ENCODE data around the gene INTS4.

DNA sequence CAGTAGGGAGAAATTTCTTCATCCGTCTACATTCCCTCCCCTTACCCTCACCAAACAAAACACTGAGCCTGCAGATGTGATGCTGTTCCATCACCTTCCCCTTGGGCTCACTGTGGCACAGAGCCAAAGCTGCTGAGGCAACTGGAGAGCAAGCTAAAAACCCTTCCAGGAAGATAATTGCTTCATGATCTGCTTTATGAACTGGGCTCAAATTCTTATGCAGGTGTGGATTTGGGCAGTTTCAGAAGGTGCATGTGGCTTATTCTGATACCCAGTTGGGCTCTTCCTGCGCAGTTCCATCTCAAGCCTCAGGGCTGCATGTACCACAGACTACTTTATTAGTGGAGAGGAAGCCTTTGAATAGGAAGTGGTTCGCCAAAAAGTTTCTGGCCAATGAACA, 115.2 kb downstream of the INTS4 start:
- TF ChIP-seq, protein P1, sequence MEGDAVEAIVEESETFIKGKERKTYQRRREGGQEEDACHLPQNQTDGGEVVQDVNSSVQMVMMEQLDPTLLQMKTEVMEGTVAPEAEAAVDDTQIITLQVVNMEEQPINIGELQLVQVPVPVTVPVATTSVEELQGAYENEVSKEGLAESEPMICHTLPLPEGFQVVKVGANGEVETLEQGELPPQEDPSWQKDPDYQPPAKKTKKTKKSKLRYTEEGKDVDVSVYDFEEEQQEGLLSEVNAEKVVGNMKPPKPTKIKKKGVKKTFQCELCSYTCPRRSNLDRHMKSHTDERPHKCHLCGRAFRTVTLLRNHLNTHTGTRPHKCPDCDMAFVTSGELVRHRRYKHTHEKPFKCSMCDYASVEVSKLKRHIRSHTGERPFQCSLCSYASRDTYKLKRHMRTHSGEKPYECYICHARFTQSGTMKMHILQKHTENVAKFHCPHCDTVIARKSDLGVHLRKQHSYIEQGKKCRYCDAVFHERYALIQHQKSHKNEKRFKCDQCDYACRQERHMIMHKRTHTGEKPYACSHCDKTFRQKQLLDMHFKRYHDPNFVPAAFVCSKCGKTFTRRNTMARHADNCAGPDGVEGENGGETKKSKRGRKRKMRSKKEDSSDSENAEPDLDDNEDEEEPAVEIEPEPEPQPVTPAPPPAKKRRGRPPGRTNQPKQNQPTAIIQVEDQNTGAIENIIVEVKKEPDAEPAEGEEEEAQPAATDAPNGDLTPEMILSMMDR (IDR thresholded peaks at IDR 0.05): no peak
- no peak for TF ChIP-seq POLR2A (IDR thresholded peaks at IDR 0.05)
- TF ChIP-seq POLR2AphosphoS5 (IDR thresholded peaks at IDR 0.05; ENCODE audit: insufficient read depth in 1 of 2, low read depth in 1 of 2): no peak
